Kidney (tissue), 14 donors: ENCODE results near the gene CMYA5. TPM values are rescaled to one million over a fixed set of nuclear protein-coding genes. Genes with fewer than 3 reads are reported as not detected.

Source experiments
- DNase-seq, 5 donors: peaks; one replicate each; pipeline ENCODE4 v3.0.0-alpha.2; 2013 to 2020
- FAIRE-seq: peaks from 2 replicates; lab custom pipeline; 2012; peaks lifted over from hg19 to GRCh38; lab: Jason Lieb, UNC
- H3K27ac ChIP-seq, 2 donors: one replicate each; pipeline ENCODE4 v1.7.0; 2013; ENCODE audit warnings: low read depth in 2 of 2, low read length in 2 of 2, inconsistent platforms in 1 of 2
- H3K27me3 ChIP-seq: one replicate; pipeline ENCODE4 v1.7.1; 2013; ENCODE audit warnings: low read length, inconsistent platforms; ENCODE audit not compliant: control insufficient read depth, insufficient read depth
- H3K36me3 ChIP-seq, 3 donors: one replicate each; pipeline versions ENCODE4 v1.7.0 to v1.7.1; 2013; ENCODE audit warnings: low read length in 3 of 3, control low read depth in 1 of 3, inconsistent platforms in 1 of 3; ENCODE audit not compliant: insufficient read depth in 3 of 3, control insufficient read depth in 2 of 3
- H3K4me1 ChIP-seq, 3 donors: one replicate each; pipeline versions ENCODE4 v1.7.0 to v1.7.1; 2013; ENCODE audit warnings: low read length in 3 of 3, inconsistent platforms in 1 of 3, low read depth in 1 of 3; ENCODE audit not compliant: control insufficient read depth in 2 of 3, insufficient read depth in 2 of 3
- H3K4me3 ChIP-seq, 3 donors: one replicate each; pipeline versions ENCODE4 v1.7.0 to v1.8.1; 2013; ENCODE audit warnings: low read length in 3 of 3, control low read depth in 1 of 3, inconsistent platforms in 1 of 3
- H3K9ac ChIP-seq, 3 donors: one replicate each; pipeline versions ENCODE4 v1.7.0 to v1.7.1; 2013; ENCODE audit warnings: low read length in 3 of 3, control low read depth in 1 of 3, inconsistent platforms in 1 of 3
- H3K9me3 ChIP-seq, 3 donors: one replicate each; pipeline versions ENCODE4 v1.7.0 to v1.7.1; 2013; ENCODE audit warnings: low read length in 3 of 3, control low read depth in 1 of 3, inconsistent platforms in 1 of 3; ENCODE audit not compliant: control insufficient read depth in 2 of 3, insufficient read depth in 1 of 3
- CTCF ChIP-seq: IDR thresholded peaks from 3 replicates; pipeline ENCODE4 v1.5.1; 2012; ENCODE audit warnings: mild to moderate bottlenecking, moderate library complexity, borderline replicate concordance; ENCODE audit not compliant: insufficient read depth; ENCODE audit errors: extremely low read depth
- intact Hi-C: fragments of 100-400 bp; cut with DNase I; formaldehyde crosslinking; loops from one replicate; pipeline ENCODE4 v1.11.1; 2022
- polyA plus RNA-seq: library from polyadenylated mRNA; stranded (reverse); fragments of 350-450 nt; fragmentation: Illumina TruSeq; extraction: RNeasy Lipid Tissue Mini Kit (QIAGEN cat#74804); gene quantifications from one replicate; pipeline ENCODE4 v1.2.3, GENCODE V29; 2014; ENCODE audit warnings: low read depth, low replicate concordance; ENCODE audit not compliant: insufficient read depth
- total RNA-seq: library from RNA; stranded (reverse); fragmentation: NEBNext Ultra II Directional; extraction: Animal tissue kit (Norgen Biotek cat#: 25700); gene quantifications from one replicate; pipeline ENCODE4 v1.2.1, GENCODE V29; 2021
- donor health status: control.
- donor health status: control.
- donor health status: control.
- donor health status: control.
- donor health status: control.
- donor health status: DM: yes; HTN: yes; CAD: no.
- donor health status: Normal renal cell carcinoma (clear cell type).

The CMYA5 gene
- total and polyA plus RNA-seq, 2 donors from 2014 or later: 6.1 to 6.5 TPM

- H3K9me3 ChIP-seq: no peaks in the 10 kb centered on the region
- no peak for FAIRE-seq
- no peak for TF ChIP-seq CTCF
- no peak for DNase-seq
- no peak overlapping the region for H3K4me3 ChIP-seq
- peaks cover 0 to under 1% (median 0%) of the 10 kb centered on the region in 3 donors for H3K36me3 ChIP-seq
- intact Hi-C loops: no loop called here
- peak overlapping the region in 1 of 3 donors; percentile 32 for H3K9ac ChIP-seq
- peak overlapping the region in 1 of 2 donors; percentile 56 for H3K27ac ChIP-seq
- H3K4me1 ChIP-seq: peaks cover 0 to 38% (median 20%) of the 10 kb centered on the region in 3 donors
- H3K27me3 ChIP-seq: no peaks in the 10 kb centered on the region
These were observed 104.7 kb downstream of the CMYA5 start for GRCh38 chr5:79794347-79794746.

- Histone ChIP-seq H3K27ac (no peak overlapping the region), H3K4me3 (no peak overlapping the region), H3K9me3 (no peaks in the 10 kb centered on the region), H3K4me1 (peaks cover 0 to 38% (median 20%) of the 10 kb centered on the region in 3 donors), H3K27me3 (no peaks in the 10 kb centered on the region), H3K9ac (peak overlapping the region in 1 of 3 donors; percentile 30), H3K36me3 (peaks cover 0 to 4% (median 2%) of the 10 kb centered on the region in 3 donors)
- no peak for FAIRE-seq
- TF ChIP-seq CTCF: no peak
- peak in 3 of 5 donors; percentile 22 to 66 (median 47) for DNase-seq
- intact Hi-C loops: no loop called here
These were observed 106.2 kb downstream of the CMYA5 start for GRCh38 chr5:79795764-79796398.

- TF ChIP-seq CTCF: no peak
- intact Hi-C loops: no loop called here
- no peak for FAIRE-seq
- no peak overlapping the region for H3K9ac ChIP-seq
- no peak overlapping the region for H3K27ac ChIP-seq
- H3K4me1 ChIP-seq: peaks cover 0 to 14% (median 9%) of the 10 kb centered on the region in 3 donors
- no peak overlapping the region for H3K4me3 ChIP-seq
- DNase-seq: no peak
- no peaks in the 10 kb centered on the region for H3K9me3 ChIP-seq
- no peaks in the 10 kb centered on the region for H3K27me3 ChIP-seq
- peaks cover 0 to 18% (median 2%) of the 10 kb centered on the region in 3 donors for H3K36me3 ChIP-seq
These were observed 109.4 kb downstream of the CMYA5 start for GRCh38 chr5:79798893-79799590.
